GM19438 (cell line): ENCODE measurements around the gene ADCY7.

Experiments
- ATAC-seq: cut with Tn5 transposase; IDR thresholded peaks from one replicate; pipeline ENCODE4 v1.9.1; 2021; ENCODE audit warnings: low read depth; ENCODE audit not compliant: unreplicated experiment

Gene ADCY7

DNA sequence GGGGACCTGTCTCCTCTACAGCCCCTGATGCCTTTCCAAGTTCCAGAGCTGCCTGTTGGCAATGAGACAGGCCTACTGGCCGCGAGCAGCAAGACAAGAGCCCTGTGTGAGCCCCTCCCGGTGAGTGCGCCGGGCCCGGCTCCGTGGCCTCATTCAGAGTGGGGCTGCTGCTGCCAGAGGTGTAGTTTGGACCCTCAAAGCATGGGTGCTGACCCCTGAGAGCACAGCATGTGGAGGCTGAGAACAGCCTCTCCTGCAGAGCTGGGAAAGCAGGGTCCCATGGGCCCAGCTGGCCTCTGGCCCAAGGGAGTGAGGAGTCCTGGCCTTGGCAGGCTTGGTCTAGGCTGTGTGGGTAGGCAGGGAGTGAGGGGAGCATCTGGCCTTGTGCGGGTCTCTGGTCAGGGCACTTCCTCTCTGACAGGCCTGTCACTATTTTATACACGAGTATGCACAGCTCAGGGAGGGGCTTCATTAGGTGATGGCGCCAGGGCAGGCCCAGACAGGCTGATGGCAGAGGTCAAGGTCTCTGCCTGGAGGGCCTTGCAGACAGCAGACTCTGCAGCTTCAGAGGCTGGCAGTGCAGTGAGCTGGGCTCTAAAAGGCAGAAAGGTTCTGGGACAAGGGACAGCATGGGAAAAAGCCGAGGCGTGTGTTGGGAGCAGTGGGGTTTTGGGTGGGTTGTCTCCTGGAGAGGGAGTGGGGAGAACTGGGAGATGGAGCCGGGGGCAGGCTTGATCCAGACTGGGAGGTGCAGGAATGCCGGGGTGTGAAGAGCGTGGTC is 43.4 kb downstream of the ADCY7 start:
- no peak for ATAC-seq

DNA sequence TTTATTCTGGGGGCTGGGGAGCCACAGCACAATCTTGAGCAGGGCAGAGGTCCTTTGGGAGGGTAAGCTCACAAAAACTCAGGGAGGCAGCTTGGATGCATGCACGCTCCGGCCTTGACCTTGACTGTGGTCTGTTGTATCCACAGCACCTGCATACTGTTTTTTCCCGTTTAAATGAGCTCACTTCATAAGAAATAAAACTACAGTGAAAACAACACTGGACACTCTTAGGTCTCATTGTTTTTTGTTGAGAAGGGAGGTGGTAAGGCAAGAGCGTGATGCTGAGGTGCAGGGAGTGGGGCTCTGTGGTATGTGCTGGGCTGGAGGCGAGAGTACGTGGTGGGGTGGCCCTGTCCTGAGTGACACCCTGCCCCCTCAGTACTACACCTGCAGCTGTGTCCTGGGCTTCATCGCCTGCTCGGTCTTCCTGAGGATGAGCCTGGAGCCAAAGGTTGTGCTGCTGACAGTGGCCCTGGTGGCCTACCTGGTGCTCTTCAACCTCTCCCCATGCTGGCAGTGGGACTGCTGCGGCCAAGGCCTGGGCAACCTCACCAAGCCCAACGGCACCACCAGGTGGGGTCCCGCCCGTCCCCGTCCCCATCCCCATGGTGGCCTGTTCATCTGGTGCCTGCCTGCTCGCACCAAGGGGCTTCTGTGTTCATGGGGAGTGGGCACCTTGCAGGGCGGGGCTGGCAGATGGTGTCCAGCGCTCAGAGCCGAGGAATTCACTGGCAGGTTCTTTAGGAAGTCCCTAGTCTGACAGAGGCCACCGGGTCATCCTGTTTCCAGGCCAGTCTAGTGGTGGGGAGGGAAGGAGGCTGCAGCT is 44.2 kb downstream of the ADCY7 start:
- no peak for ATAC-seq

DNA sequence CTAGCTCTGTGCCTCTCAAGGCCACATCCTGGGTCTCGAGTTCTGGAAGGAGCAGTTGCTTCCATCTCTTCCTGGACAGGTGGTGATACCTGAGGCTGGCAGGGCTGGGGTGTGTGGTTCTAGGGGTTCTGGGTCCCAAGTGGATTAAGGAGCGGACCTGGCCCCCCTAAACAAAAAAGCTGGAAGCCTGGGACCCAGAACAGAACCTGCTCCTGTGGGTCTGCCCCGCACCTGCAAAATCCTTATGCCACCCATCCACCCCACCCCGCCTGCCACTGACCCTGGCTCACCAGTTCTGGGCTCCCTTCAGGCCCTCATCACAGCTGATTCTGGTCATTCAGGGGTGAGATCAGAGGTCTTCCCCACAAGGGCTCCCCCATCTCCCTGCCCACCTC is 44.8 kb downstream of the ADCY7 start:
- ATAC-seq: no peak

DNA sequence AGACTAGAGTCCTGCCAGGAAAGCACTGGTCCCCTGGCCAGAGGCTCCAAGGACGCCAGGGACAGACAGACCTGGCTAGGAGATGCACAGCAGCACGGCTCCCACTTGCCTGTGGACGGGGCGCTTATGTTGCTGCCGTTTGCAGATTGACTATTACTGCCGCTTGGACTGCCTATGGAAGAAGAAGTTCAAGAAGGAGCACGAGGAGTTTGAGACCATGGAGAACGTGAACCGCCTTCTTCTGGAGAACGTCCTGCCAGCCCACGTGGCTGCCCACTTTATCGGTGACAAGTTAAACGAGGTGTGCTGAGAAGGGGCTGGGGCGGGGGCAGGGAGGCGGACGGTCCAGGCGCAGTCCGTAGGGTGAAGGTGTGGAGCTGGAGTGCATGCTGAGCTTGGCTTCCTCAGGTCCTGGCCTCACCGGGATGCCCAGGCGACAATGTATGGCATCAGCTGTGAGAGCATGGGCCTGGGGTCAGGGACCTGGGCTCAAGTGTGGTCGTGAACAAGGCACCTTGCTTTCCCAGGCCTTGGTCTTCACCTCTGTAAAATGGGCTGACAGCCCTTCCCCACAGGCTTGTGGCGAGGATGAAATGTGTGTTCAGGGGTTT is 45.6 kb downstream of the ADCY7 start:
- ATAC-seq: no peak

DNA sequence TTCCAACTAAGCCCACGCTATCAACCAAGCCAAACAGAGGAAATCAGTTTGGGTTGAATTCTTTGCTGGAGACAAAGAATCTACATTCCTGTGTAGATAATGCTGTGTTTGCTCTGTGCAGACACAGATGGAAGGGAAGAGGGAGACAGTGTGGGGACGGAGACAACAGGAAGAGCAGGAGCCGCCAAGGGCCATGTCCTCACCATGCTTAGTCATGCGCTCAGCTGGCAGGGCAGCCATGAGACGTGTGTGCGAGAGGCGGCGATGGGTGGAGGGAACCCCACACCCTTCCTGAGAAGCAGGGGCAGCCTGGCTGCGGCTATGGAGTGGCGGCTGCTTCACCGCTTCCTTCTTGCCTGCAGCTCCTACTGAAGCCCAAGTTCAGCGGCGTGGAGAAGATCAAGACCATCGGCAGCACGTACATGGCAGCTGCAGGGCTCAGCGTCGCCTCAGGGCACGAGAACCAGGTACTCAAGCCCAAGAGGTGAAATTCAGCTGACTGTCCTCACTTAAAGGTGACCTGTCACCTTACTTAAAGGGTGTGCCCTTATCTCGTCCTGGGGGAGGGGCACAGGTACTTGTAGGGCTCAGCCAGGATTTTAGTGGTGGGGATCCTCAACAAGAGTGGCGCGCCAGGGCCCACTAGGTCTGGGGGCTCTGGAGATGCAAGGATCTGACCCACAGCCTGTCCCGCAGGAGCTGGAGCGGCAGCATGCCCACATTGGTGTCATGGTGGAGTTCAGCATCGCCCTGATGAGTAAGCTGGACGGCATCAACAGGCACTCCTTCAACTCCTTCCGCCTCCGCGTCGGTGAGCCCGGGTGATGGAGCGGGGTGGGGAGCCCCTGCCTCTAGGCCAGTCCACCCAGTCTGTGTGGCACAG is 47.5 kb downstream of the ADCY7 start:
- no peak for ATAC-seq

DNA sequence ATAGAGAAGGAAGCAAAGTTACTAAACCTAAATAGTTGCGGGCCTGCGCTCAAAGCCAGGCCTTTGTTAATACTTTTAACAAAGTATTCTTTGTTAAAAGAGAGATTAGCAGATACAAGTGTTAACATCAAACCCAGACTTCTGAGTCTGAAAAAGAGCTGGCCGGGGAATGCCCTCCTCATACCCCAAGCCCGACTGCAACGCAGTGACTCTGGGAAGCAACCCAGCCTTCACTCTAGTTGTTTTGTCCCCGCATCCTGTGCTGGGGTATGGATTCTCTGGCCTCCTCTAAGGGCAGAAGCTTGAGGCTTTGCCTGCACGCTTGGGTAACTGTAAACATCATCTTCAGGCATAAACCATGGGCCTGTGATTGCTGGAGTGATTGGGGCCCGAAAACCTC is 48.3 kb downstream of the ADCY7 start:
- no peak for ATAC-seq

DNA sequence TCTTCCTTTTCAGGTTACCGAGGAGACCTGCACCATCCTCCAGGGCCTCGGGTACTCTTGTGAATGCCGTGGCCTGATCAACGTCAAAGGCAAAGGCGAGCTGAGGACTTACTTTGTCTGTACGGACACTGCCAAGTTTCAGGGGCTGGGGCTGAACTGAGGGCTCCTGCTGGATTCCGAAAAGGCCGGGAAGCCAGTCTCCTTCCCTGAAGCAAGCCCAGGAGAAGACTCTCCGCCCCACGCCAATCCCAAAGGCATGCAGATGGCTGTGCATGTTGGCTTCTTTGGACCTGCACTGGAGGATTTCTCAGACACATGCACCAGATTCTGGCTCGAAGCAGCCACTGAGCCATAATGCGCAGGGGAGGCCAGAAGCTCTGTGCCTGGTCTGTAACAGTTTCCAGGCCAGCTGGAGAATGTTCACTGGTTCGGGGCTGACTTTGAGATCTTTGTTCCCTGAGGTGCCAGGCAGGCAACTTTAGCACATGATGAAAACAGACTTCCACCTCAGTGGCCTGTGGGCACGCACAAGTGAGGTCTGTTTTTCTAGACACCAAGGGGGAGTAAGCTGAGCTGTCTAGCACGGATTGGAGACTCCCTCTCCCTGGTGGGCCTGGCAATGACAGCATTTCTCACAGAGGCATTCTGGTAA is 49.1 kb downstream of the ADCY7 start:
- ATAC-seq: no peak

DNA sequence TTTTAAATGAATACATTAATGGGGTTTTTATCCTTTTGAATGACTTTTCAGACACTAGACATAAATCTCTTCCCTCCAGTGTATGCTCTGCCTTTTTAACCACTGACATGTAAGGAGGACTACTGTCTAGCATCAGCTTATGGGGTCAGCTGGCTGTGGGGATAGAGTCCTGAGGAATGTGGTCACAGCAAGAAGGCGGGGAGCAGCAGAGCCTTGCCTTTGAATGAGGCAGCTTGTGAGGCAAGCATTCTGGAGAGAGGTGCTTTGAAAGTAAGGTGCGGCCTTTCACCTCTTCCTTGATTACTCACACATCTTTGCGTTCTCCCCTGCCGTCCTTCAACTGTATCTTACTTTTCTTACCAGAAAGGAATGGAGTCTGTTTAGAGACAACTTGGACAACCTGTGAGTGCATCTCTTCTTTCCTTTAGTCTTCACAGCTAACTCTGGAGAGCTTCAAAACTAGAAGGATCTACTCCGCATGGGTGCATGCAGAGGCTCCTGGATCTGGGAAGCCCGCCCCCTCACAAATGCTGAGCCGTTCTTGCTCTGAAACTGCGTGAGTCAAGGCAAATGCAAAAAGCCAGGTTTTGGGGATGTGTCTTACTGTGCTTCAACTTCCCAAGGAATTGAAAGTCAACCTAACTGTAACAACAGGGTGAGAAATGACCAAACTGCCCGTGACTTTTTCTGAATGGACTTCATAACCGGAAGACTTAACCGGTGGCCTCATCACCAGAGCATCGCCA is 49.9 kb downstream of the ADCY7 start:
- no peak for ATAC-seq

DNA sequence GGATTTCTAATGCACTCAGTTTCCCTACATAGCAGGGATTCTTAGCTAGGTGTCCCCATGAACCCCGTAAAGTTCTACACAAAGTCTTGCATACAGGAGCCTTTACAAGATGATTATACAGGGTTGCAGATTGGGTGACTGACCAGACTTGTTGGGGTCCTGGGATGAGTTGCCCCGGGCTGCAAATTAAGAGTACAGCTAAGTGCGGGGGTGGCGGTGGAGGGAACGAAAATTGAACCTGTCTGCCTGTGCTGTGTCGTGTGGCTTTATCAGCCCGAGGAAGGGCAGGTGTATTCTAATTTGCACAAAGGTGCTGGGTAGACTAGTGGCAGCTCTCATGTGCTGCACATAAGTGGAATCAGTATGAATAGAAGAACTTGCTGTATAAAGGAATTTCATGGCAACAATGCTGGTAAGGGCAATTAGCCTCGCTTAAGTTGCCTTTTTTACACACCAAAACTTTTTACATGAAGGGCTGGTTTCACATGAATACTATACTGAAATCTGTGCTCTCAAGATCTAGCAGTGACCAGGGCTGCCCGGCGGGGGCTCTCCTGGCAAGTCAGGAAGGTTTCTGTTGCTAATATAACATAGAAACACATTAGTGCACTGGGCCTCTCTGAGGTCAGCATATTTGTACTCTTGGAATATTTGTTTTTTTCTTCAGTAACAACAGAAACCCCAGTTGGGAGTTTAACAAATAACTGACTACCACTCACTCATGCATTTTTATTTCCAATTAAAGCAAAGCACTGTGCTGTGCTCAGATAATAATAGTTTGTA is 50.7 kb downstream of the ADCY7 start:
- no peak for ATAC-seq

DNA sequence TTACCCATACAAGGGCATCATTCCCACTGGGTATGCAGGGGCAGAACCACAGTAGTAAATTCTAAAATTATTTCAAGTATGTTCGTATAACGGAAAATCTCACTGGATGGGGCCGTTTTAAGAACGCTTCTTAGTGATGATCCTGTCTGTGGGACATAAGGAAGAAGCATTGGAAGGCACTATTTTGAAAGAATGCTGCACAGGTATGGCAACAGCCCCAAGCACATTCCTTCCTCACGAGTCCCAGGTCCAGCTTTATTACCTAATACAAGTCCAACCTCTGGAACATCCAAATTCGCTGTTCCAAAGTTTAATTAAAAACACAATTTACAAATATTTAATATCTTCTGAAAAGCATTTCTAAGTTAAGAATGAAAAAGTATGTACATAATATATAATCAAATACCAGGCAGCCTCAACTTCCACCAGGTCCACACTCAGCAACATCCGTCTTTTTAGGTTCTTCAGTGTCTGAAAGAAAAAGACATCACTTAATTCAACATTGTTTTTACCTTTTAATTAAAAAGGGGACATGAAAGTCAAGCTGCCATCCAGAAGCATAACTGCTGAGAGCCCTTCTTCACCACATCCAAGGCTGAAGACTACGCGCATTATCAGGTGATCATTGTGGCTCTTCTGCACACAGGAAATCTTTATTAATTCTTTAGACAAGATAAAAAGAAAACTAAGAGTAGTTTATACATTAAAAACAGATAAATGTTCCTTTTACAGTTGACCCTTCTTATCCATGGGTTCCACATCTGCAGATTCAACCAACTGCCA is 52.6 kb downstream of the ADCY7 start:
- no peak for ATAC-seq

DNA sequence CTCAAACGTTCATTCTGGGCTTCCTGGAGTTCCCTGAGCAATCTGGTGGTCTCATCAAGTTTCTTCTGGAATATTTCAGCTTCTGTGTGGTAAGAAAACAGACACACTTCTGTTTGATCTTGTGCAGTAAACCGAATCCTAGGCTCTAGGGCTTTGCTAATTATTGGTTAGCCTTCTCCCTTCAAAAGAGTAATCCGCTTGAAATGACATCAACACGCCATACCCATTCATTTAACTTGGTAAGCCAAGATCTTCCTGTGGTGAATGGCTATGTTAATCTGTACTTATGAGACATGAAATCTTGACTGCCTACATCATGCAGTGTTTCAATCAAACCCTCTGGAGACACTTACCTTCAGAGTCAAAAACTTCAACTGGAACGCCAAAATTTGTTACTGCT is 54.0 kb downstream of the ADCY7 start:
- no peak for ATAC-seq

DNA sequence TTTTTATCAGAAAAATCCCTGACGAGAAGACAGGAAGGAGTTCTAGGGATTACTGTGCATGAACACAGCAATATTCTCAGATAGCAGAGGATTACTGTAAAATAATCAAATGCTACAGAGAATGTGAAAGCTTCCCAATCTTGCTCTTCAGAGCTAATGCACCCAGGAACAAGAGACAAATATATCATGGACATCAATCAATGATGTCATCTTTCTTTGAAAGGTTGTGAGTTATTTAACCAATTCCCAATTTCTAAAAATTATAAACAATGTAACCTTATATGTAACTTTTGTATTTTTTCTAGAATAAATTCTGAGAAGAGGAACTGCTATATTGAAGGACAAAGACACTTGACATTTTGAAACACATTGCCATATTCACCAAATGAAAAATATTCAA is 56.0 kb downstream of the ADCY7 start:
- no peak for ATAC-seq

DNA sequence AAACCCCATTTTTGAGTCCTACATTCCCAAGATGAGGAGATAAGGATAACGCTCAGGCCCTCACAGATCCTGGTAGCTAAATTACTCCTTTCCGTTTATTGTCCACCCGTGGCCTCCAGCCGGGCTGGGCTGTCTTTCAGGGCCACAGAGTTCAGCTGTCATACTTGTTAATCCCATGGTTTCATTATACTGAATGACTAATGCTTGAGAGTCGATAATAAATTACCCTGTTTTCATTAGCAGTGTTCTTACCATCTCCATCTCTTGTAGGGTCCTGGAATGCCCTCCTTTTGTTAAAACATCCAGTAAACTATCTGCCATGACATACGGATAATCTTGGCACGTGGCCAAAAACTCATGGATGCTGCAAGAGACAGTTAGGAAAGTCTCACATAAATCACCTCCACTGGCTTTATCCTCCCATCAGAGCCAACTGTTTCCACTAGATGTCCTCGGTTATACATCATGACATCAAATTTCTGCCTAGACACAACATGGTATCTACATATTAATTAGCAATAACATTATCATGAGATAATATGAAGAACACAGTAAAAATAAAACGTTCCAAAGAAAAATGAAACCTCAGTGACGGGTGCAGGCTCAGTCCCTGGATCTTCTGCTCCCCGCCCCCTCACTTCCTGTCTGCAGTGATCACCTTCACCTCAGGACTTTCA is 57.1 kb downstream of the ADCY7 start:
- no peak for ATAC-seq

DNA sequence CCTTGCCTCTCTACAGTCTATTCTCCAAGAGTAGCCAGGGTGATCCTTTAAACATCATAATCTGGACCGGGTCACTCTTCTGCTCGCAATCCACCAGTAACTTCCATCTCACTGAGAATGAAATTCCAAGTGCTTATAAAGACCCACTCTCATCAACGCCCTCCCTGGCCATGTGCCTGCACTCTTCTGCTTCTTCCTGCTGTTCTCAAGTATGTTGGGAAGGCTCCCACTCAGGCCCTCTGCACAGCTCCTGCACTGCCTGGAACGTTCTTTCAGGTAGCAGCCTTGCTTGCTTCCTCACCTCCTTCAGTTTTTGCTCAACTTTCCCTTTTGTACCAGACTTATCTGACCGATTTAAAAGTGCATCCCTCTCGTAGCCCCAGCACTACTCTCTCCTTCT is 58.0 kb downstream of the ADCY7 start:
- no peak for ATAC-seq

DNA sequence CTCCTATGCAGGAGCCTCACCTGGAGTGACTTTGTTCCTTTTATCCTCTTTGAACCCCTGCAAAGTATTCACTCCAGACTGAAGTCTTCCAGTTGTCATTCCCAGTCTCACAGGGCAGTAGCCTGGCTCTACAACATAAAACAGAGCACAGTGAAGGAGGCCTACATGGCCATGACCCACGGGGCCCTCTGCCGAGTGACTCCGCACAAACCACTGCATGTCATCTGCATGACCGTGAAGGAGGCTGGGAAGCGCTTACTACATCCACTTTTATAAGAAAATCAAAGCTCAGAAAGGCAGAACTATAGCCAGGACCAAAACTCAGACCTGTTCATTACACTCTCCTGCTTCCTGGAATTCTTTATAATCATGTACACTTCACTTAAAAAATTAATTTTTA is 59.9 kb downstream of the ADCY7 start:
- no peak for ATAC-seq

DNA sequence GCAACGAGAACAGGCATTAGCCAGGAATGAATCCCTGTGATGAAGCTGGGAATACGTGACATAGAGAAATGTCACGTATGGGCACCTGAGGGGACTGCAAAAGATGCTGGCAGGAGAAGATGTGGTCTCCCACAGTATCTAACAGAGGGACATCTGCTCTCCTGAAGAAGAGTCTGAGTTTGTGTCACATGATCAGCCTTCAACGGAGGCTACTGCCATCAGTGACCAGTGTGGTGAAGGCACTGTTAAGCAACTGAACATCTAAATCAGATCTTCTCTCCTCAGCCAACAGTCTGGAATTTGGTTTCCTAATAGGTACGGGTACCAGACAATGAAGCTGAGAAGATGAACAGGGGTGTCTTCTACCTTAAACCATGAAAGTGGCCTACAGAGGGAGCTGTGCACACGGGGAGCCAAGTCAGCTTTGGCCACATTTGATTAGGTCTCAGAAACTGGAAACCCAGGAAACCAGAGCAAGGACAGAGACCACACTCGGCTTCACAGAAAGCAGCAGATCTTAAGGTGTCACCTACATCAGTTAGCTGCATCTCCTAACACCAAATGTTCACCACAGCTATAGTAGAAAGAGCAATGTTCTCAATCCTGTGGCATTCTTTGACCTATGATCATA is 60.6 kb downstream of the ADCY7 start:
- ATAC-seq: peak; percentile 73
